ENCODE measurements around the gene PHRF1. TPM values are rescaled to one million over a fixed set of nuclear protein-coding genes. Genes with fewer than 3 reads are reported as not detected.
A peak's percentile ranks its signal among the peaks of the same experiment; 100 is the strongest.

Gene PHRF1, protein sequence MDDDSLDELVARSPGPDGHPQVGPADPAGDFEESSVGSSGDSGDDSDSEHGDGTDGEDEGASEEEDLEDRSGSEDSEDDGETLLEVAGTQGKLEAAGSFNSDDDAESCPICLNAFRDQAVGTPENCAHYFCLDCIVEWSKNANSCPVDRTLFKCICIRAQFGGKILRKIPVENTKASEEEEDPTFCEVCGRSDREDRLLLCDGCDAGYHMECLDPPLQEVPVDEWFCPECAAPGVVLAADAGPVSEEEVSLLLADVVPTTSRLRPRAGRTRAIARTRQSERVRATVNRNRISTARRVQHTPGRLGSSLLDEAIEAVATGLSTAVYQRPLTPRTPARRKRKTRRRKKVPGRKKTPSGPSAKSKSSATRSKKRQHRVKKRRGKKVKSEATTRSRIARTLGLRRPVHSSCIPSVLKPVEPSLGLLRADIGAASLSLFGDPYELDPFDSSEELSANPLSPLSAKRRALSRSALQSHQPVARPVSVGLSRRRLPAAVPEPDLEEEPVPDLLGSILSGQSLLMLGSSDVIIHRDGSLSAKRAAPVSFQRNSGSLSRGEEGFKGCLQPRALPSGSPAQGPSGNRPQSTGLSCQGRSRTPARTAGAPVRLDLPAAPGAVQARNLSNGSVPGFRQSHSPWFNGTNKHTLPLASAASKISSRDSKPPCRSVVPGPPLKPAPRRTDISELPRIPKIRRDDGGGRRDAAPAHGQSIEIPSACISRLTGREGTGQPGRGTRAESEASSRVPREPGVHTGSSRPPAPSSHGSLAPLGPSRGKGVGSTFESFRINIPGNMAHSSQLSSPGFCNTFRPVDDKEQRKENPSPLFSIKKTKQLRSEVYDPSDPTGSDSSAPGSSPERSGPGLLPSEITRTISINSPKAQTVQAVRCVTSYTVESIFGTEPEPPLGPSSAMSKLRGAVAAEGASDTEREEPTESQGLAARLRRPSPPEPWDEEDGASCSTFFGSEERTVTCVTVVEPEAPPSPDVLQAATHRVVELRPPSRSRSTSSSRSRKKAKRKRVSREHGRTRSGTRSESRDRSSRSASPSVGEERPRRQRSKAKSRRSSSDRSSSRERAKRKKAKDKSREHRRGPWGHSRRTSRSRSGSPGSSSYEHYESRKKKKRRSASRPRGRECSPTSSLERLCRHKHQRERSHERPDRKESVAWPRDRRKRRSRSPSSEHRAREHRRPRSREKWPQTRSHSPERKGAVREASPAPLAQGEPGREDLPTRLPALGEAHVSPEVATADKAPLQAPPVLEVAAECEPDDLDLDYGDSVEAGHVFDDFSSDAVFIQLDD (N-terminal part only)
- polyA plus RNA-seq, result 40.5 TPM
- long read RNA-seq, donor 1, result 0 reads
- long read RNA-seq, donor 2, partial matches to known transcripts, result 839 of 981 reads
- long read RNA-seq, donor 2, other reads (novel, unspliced or antisense), result 142 of 981 reads
- long read RNA-seq, donor 3, result 0 reads
- long read RNA-seq, donor 4, result 0 reads
- long read RNA-seq, donor 5, result 0 reads
- long read RNA-seq, donor 6, partial matches to known transcripts, result 31 of 31 reads
- long read RNA-seq, donor 6, other reads (novel, unspliced or antisense), result 0 of 31 reads
- long read RNA-seq, donor 7, partial matches to known transcripts, result 145 of 150 reads
- long read RNA-seq, donor 7, other reads (novel, unspliced or antisense), result 5 of 150 reads
- long read RNA-seq, donor 8, partial matches to known transcripts, result 398 of 398 reads
- long read RNA-seq, donor 8, other reads (novel, unspliced or antisense), result 0 of 398 reads
- long read RNA-seq, donor 9, partial matches to known transcripts, result 328 of 350 reads
- long read RNA-seq, donor 9, other reads (novel, unspliced or antisense), result 22 of 350 reads
- long read RNA-seq, donor 10, partial matches to known transcripts, result 438 of 537 reads
- long read RNA-seq, donor 10, other reads (novel, unspliced or antisense), result 99 of 537 reads
- long read RNA-seq, donor 11, partial matches to known transcripts, result 284 of 323 reads
- long read RNA-seq, donor 11, other reads (novel, unspliced or antisense), result 39 of 323 reads

GRCh38 chr11:575996-576768 lies at the start of gene PHRF1:
Gene PHRF1 (plus strand): TSS chr11:576470. CDS start chr11:581513, 5,043 bp downstream.
- H3K36me3 ChIP-seq (ENCODE audit: control insufficient read depth, insufficient read depth, low read length), result peaks cover 1% of the 10 kb centered on the region
- WGBS (ENCODE audit: insufficient coverage, low lambda C conversion rate), result no CpG with 5 or more reads among the region's 99 CpGs
- peaks cover 48% of the 10 kb centered on the region for H3K4me1 ChIP-seq (ENCODE audit: control insufficient read depth, insufficient read depth, low read length)

GRCh38 chr11:528166-528814 lies 48.0 kb upstream of the PHRF1 start:
- Histone ChIP-seq H3K9me3 (ENCODE audit: control insufficient read depth, low read depth, low read length) (no peaks in the 10 kb centered on the region), H3K27ac (ENCODE audit: low read length) (no peak overlapping the region), H3K4me1 (ENCODE audit: control insufficient read depth, insufficient read depth, low read length) (no peaks in the 10 kb centered on the region), H3K36me3 (ENCODE audit: control insufficient read depth, insufficient read depth, low read length) (peaks cover 21% of the 10 kb centered on the region), H3K27me3 (ENCODE audit: control insufficient read depth, insufficient read depth, low read length) (no peaks in the 10 kb centered on the region), H3K4me3 (ENCODE audit: low read length) (no peak overlapping the region)
- WGBS (ENCODE audit: insufficient coverage, low lambda C conversion rate), result no CpG with 5 or more reads among the region's 30 CpGs
- DNase-seq, result no peak

More at GRCh38 chr11:575996-576768, at the start of gene PHRF1:
- peak within 1 kb of the TSS; percentile 99 for H3K4me3 ChIP-seq (ENCODE audit: low read length)
- peak within 1 kb of the TSS; percentile 98 for H3K27ac ChIP-seq (ENCODE audit: low read length)
- peak; percentile 94 to 96 for DNase-seq
- H3K9me3 ChIP-seq (ENCODE audit: control insufficient read depth, low read depth, low read length), result no peaks in the 10 kb centered on the region
- peaks cover 22% of the 10 kb centered on the region for H3K27me3 ChIP-seq (ENCODE audit: control insufficient read depth, insufficient read depth, low read length)

DNA sequence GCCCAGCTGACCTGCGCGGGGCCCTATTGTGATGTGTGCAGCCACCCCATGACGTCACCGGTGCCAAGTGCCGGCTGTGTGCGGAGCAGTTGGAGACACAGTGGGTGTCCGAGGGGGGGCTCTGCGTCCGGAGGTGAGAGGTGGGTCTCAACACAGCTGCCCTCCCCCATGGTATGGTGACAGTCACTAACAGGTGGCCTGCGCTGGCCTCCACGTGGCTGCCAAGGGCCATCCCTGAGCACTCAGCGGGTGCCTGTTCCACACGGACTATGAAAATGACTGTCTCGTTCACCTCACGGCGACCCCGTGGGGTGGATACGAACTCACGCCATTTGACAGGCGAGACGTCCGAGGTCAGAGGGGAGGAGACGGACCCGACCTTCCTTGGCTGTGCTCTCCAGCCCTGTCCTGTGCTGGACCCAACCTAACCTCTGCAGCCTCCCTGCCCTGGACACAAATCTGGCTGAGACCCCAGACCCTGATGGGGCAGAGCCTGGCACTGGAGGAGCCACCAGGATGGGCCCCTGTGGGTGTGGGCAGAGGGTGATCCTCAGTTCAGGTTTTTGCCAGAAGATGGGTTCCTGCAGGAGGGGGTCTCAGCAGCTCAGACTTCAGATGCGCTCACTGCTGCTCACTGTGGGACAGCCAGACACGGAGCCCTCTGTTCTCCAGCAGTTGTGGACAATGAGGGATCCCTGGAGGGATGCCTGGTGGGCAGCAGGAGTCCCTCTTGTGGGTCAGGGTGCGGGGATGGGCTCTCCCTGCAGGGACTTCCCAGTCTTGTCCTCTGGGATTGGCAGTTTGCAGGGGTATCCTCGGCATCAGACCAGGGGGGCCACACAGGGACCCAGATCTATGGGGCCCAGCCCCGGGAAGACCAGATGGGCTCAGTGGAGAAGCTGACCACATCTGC lies 47.2 kb upstream of the PHRF1 start:
- H3K27me3 ChIP-seq (ENCODE audit: control insufficient read depth, insufficient read depth, low read length), result no peaks in the 10 kb centered on the region
- WGBS (ENCODE audit: insufficient coverage, low lambda C conversion rate), result no CpG with 5 or more reads among the region's 29 CpGs
- DNase-seq, result no peak

DNA sequence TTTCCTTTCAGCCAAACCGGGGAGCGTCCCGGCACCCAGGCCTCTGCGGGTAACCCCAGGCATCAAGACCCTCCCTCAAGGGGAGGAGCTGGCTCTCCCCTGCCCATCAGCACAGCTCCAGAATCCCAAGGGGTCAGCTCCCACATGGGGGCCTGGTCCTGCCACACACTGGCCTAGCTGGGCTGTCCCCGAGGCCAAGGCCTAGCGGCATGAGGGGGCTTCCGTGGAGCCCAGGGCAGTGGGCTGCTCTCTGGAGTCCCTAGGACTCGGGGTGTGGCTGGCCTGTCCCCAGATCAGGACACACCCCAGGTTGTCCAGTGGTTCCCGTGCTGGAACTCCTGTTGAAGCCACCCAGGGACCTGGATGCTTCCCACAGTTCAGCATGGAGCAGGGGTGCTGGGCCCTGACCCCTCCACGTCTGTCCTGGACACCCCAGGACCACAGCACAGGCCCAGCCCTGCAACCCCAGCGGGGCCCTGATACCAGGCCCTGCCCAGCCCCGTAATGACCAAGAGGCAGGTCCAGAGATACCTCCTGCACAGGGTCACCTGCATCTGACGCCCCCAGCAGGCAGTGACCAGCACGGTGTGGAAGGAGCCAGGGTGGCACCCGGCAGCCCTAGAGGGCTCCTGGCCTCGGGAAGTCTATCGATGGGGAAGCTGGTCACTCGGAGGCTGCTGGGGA lies 46.4 kb upstream of the PHRF1 start:
- Histone ChIP-seq H3K36me3 (ENCODE audit: control insufficient read depth, insufficient read depth, low read length) (peaks cover 28% of the 10 kb centered on the region), H3K27me3 (ENCODE audit: control insufficient read depth, insufficient read depth, low read length) (no peaks in the 10 kb centered on the region), H3K27ac (ENCODE audit: low read length) (no peak overlapping the region), H3K9me3 (ENCODE audit: control insufficient read depth, low read depth, low read length) (no peaks in the 10 kb centered on the region), H3K4me3 (ENCODE audit: low read length) (no peak overlapping the region), H3K4me1 (ENCODE audit: control insufficient read depth, insufficient read depth, low read length) (peaks cover 4% of the 10 kb centered on the region)
- no peak for DNase-seq
- no CpG with 5 or more reads among the region's 18 CpGs for WGBS (ENCODE audit: insufficient coverage, low lambda C conversion rate)

More for the DNA sequence above, 47.2 kb upstream of the PHRF1 start:
- no peaks in the 10 kb centered on the region for H3K9me3 ChIP-seq (ENCODE audit: control insufficient read depth, low read depth, low read length)
- H3K4me1 ChIP-seq (ENCODE audit: control insufficient read depth, insufficient read depth, low read length), result peaks cover under 1% of the 10 kb centered on the region
- no peak overlapping the region for H3K27ac ChIP-seq (ENCODE audit: low read length)
- H3K4me3 ChIP-seq (ENCODE audit: low read length), result no peak overlapping the region
- peaks cover 28% of the 10 kb centered on the region for H3K36me3 ChIP-seq (ENCODE audit: control insufficient read depth, insufficient read depth, low read length)

GRCh38 chr11:530960-531831 lies 45.1 kb upstream of the PHRF1 start:
- Histone ChIP-seq H3K9me3 (ENCODE audit: control insufficient read depth, low read depth, low read length) (no peaks in the 10 kb centered on the region), H3K27ac (ENCODE audit: low read length) (no peak overlapping the region), H3K36me3 (ENCODE audit: control insufficient read depth, insufficient read depth, low read length) (peaks cover 28% of the 10 kb centered on the region), H3K27me3 (ENCODE audit: control insufficient read depth, insufficient read depth, low read length) (no peaks in the 10 kb centered on the region), H3K4me3 (ENCODE audit: low read length) (no peak overlapping the region), H3K4me1 (ENCODE audit: control insufficient read depth, insufficient read depth, low read length) (peaks cover 4% of the 10 kb centered on the region)
- no CpG with 5 or more reads among the region's 28 CpGs for WGBS (ENCODE audit: insufficient coverage, low lambda C conversion rate)
- DNase-seq, result no peak

GRCh38 chr11:531919-532526 lies 44.2 kb upstream of the PHRF1 start:
- Histone ChIP-seq H3K4me3 (ENCODE audit: low read length) (no peak overlapping the region), H3K36me3 (ENCODE audit: control insufficient read depth, insufficient read depth, low read length) (peaks cover 28% of the 10 kb centered on the region), H3K4me1 (ENCODE audit: control insufficient read depth, insufficient read depth, low read length) (peaks cover 7% of the 10 kb centered on the region), H3K27ac (ENCODE audit: low read length) (no peak overlapping the region), H3K27me3 (ENCODE audit: control insufficient read depth, insufficient read depth, low read length) (peaks cover 8% of the 10 kb centered on the region), H3K9me3 (ENCODE audit: control insufficient read depth, low read depth, low read length) (peaks cover 3% of the 10 kb centered on the region)
- no peak for DNase-seq
- WGBS (ENCODE audit: insufficient coverage, low lambda C conversion rate), result no CpG with 5 or more reads among the region's 18 CpGs

- DNase-seq, result no peak
- peaks cover 28% of the 10 kb centered on the region for H3K36me3 ChIP-seq (ENCODE audit: control insufficient read depth, insufficient read depth, low read length)
- H3K4me1 ChIP-seq (ENCODE audit: control insufficient read depth, insufficient read depth, low read length), result peaks cover 12% of the 10 kb centered on the region
- no peak overlapping the region for H3K27ac ChIP-seq (ENCODE audit: low read length)
- H3K4me3 ChIP-seq (ENCODE audit: low read length), result no peak overlapping the region
- no CpG with 5 or more reads among the region's 23 CpGs for WGBS (ENCODE audit: insufficient coverage, low lambda C conversion rate)
- peaks cover 8% of the 10 kb centered on the region for H3K9me3 ChIP-seq (ENCODE audit: control insufficient read depth, low read depth, low read length)
- peaks cover 14% of the 10 kb centered on the region for H3K27me3 ChIP-seq (ENCODE audit: control insufficient read depth, insufficient read depth, low read length)
These were observed 43.7 kb upstream of the PHRF1 start for GRCh38 chr11:532527-532985.

Measured in large intestine (tissue), 12 donors.